ENCODE data around the gene UPK3A.

Gene UPK3A

GRCh38 chr22:45338795-45339194, 54.0 kb downstream of the UPK3A start:
- H3K79me2 ChIP-seq (ENCODE audit: insufficient read depth, low read depth), result no peaks in the 10 kb centered on the region
- peaks cover 7% of the 10 kb centered on the region for H3K4me1 ChIP-seq (ENCODE audit: low read depth, poor library complexity, severe bottlenecking)
- H3K27ac ChIP-seq, result no peak overlapping the region
- no peaks in the 10 kb centered on the region for H4K20me1 ChIP-seq (ENCODE audit: insufficient read depth)
- no peak overlapping the region for H3K4me2 ChIP-seq
- no peak for TF ChIP-seq CTCF (conservative IDR thresholded peaks at IDR 0.05; ENCODE audit: low read depth, low read length)
- H2AFZ ChIP-seq (ENCODE audit: low read depth), result no peak overlapping the region
- H3K36me3 ChIP-seq (ENCODE audit: insufficient read depth), result no peaks in the 10 kb centered on the region
- H3K9ac ChIP-seq, result no peak overlapping the region
- H3K4me3 ChIP-seq (IDR thresholded peaks at IDR 0.05; ENCODE audit: insufficient read depth, low read depth, low read length), result no peak overlapping the region
- no peaks in the 10 kb centered on the region for H3K27me3 ChIP-seq (ENCODE audit: insufficient read depth, low read depth)

GRCh38 chr22:45340323-45340722, 55.6 kb downstream of the UPK3A start:
- no peak for TF ChIP-seq CTCF (conservative IDR thresholded peaks at IDR 0.05; ENCODE audit: low read depth, low read length)
- no peaks in the 10 kb centered on the region for H3K36me3 ChIP-seq (ENCODE audit: insufficient read depth)
- no peaks in the 10 kb centered on the region for H4K20me1 ChIP-seq (ENCODE audit: insufficient read depth)
- no peaks in the 10 kb centered on the region for H3K4me1 ChIP-seq (ENCODE audit: low read depth, poor library complexity, severe bottlenecking)
- no peak overlapping the region for H2AFZ ChIP-seq (ENCODE audit: low read depth)
- no peak overlapping the region for H3K4me3 ChIP-seq (IDR thresholded peaks at IDR 0.05; ENCODE audit: insufficient read depth, low read depth, low read length)
- H3K27me3 ChIP-seq (ENCODE audit: insufficient read depth, low read depth), result no peaks in the 10 kb centered on the region
- no peak overlapping the region for H3K27ac ChIP-seq
- H3K79me2 ChIP-seq (ENCODE audit: insufficient read depth, low read depth), result no peaks in the 10 kb centered on the region
- H3K9ac ChIP-seq, result no peak overlapping the region
- no peak overlapping the region for H3K4me2 ChIP-seq

GRCh38 chr22:45341498-45341897, 56.7 kb downstream of the UPK3A start:
- no peaks in the 10 kb centered on the region for H3K79me2 ChIP-seq (ENCODE audit: insufficient read depth, low read depth)
- H3K9ac ChIP-seq, result no peak overlapping the region
- no peak overlapping the region for H3K27ac ChIP-seq
- no peaks in the 10 kb centered on the region for H3K4me1 ChIP-seq (ENCODE audit: low read depth, poor library complexity, severe bottlenecking)
- TF ChIP-seq CTCF (conservative IDR thresholded peaks at IDR 0.05; ENCODE audit: low read depth, low read length), result no peak
- H3K27me3 ChIP-seq (ENCODE audit: insufficient read depth, low read depth), result no peaks in the 10 kb centered on the region
- H3K4me3 ChIP-seq (IDR thresholded peaks at IDR 0.05; ENCODE audit: insufficient read depth, low read depth, low read length), result no peak overlapping the region
- H3K36me3 ChIP-seq (ENCODE audit: insufficient read depth), result no peaks in the 10 kb centered on the region
- no peaks in the 10 kb centered on the region for H4K20me1 ChIP-seq (ENCODE audit: insufficient read depth)
- H2AFZ ChIP-seq (ENCODE audit: low read depth), result no peak overlapping the region
- H3K4me2 ChIP-seq, result no peak overlapping the region

GRCh38 chr22:45343143-45343542, 58.4 kb downstream of the UPK3A start:
- Histone ChIP-seq H3K9ac (no peak overlapping the region), H3K4me2 (no peak overlapping the region), H3K36me3 (ENCODE audit: insufficient read depth) (no peaks in the 10 kb centered on the region), H3K27ac (no peak overlapping the region), H3K4me3 (IDR thresholded peaks at IDR 0.05; ENCODE audit: insufficient read depth, low read depth, low read length) (no peak overlapping the region), H3K79me2 (ENCODE audit: insufficient read depth, low read depth) (no peaks in the 10 kb centered on the region), H2AFZ (ENCODE audit: low read depth) (no peak overlapping the region), H3K4me1 (ENCODE audit: low read depth, poor library complexity, severe bottlenecking) (no peaks in the 10 kb centered on the region), H3K27me3 (ENCODE audit: insufficient read depth, low read depth) (no peaks in the 10 kb centered on the region), H4K20me1 (ENCODE audit: insufficient read depth) (no peaks in the 10 kb centered on the region)
- TF ChIP-seq CTCF (conservative IDR thresholded peaks at IDR 0.05; ENCODE audit: low read depth, low read length), result no peak

GRCh38 chr22:45344334-45344733, 59.6 kb downstream of the UPK3A start:
- no peaks in the 10 kb centered on the region for H3K4me1 ChIP-seq (ENCODE audit: low read depth, poor library complexity, severe bottlenecking)
- no peak overlapping the region for H3K4me2 ChIP-seq
- H3K4me3 ChIP-seq (IDR thresholded peaks at IDR 0.05; ENCODE audit: insufficient read depth, low read depth, low read length), result no peak overlapping the region
- TF ChIP-seq CTCF (conservative IDR thresholded peaks at IDR 0.05; ENCODE audit: low read depth, low read length), result no peak
- no peak overlapping the region for H3K9ac ChIP-seq
- H3K36me3 ChIP-seq (ENCODE audit: insufficient read depth), result no peaks in the 10 kb centered on the region
- H3K27me3 ChIP-seq (ENCODE audit: insufficient read depth, low read depth), result no peaks in the 10 kb centered on the region
- no peak overlapping the region for H3K27ac ChIP-seq
- no peaks in the 10 kb centered on the region for H3K79me2 ChIP-seq (ENCODE audit: insufficient read depth, low read depth)
- H4K20me1 ChIP-seq (ENCODE audit: insufficient read depth), result no peaks in the 10 kb centered on the region
- no peak overlapping the region for H2AFZ ChIP-seq (ENCODE audit: low read depth)
